ENCODE results near the gene AGMAT. TPM values are rescaled to one million over a fixed set of nuclear protein-coding genes. Genes with fewer than 3 reads are reported as not detected.

Gene AGMAT
- total and polyA plus RNA-seq, 9 of the 15 experiments (the other 6 are each of a cell fraction or from before 2014, with no cell fraction given) = not detected

DNA sequence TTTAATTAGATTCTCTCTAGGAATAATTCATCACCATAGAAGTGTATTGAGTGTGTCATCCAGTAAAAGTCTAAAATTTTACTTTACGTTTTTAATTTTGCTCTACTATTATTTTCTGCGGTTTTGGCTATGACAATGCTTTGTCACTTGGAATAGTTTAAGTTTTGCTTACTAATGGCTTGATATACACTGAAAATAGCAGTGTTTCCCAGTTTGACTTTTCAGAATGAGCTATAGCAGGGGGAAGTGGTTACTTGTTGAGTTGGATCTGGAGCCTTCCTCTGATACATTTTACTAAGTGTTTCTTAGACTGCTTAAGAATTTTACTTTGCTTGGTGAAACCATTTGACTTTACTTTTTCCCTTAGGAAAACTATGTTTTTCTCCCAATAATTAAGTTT is 53.2 kb downstream of the AGMAT start:
- CTCF ChIA-PET (ENCODE audit: low intra/inter-chr PET ratio) = no interaction called here
- TF ChIP-seq NFE2 (IDR thresholded peaks at IDR 0.05; ENCODE audit: low read depth) (no peak), ZNF41 (CRISPR knock-in tag; conservative IDR thresholded peaks at IDR 0.05) (no peak), ZKSCAN1 (IDR thresholded peaks at IDR 0.05; ENCODE audit: low read depth, low read length) (no peak), HDAC1 (IDR thresholded peaks at IDR 0.05) (no peak), POLR2AphosphoS5 (IDR thresholded peaks at IDR 0.05; ENCODE audit: control insufficient read depth, insufficient read depth, low read depth, low read length) (no peak), SNRNP70 (optimal IDR thresholded peaks at IDR 0.05; ENCODE audit: low read depth, low read length) (no peak), HNRNPH1 (optimal IDR thresholded peaks at IDR 0.05; ENCODE audit: low read depth, low read length) (no peak), ZNF217 (CRISPR knock-in tag; IDR thresholded peaks at IDR 0.05) (no peak), NFIX (CRISPR knock-in tag; IDR thresholded peaks at IDR 0.05; ENCODE audit: low read depth) (no peak), ZC3H4 (CRISPR knock-in tag; IDR thresholded peaks at IDR 0.05; ENCODE audit: borderline replicate concordance) (no peak)
- TF ChIP-seq, protein P1, sequence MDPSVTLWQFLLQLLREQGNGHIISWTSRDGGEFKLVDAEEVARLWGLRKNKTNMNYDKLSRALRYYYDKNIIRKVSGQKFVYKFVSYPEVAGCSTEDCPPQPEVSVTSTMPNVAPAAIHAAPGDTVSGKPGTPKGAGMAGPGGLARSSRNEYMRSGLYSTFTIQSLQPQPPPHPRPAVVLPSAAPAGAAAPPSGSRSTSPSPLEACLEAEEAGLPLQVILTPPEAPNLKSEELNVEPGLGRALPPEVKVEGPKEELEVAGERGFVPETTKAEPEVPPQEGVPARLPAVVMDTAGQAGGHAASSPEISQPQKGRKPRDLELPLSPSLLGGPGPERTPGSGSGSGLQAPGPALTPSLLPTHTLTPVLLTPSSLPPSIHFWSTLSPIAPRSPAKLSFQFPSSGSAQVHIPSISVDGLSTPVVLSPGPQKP (CRISPR knock-in tag; IDR thresholded peaks at IDR 0.05) = no peak
- TF ChIP-seq, protein P2, sequence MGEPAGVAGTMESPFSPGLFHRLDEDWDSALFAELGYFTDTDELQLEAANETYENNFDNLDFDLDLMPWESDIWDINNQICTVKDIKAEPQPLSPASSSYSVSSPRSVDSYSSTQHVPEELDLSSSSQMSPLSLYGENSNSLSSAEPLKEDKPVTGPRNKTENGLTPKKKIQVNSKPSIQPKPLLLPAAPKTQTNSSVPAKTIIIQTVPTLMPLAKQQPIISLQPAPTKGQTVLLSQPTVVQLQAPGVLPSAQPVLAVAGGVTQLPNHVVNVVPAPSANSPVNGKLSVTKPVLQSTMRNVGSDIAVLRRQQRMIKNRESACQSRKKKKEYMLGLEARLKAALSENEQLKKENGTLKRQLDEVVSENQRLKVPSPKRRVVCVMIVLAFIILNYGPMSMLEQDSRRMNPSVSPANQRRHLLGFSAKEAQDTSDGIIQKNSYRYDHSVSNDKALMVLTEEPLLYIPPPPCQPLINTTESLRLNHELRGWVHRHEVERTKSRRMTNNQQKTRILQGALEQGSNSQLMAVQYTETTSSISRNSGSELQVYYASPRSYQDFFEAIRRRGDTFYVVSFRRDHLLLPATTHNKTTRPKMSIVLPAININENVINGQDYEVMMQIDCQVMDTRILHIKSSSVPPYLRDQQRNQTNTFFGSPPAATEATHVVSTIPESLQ (CRISPR knock-in tag; IDR thresholded peaks at IDR 0.05) = no peak
- Histone ChIP-seq H3K9ac (ENCODE audit: insufficient read depth in 1 of 2, low read depth in 2 of 2, low read length in 2 of 2) (no peak overlapping the region), H3K4me3 (no peak overlapping the region), H3K27ac (ENCODE audit: extremely low read depth, low read depth, low read length) (no peak overlapping the region; the same call in 2 of the 3 replicates), H3K36me3 (ENCODE audit: control insufficient read depth, insufficient read depth, low read length) (peaks cover 59% of the 10 kb centered on the region), H3K9me3 (replicated peaks; ENCODE audit: control insufficient read depth, insufficient read depth, low read depth, low read length) (no peaks in the 10 kb centered on the region), H3K4me2 (ENCODE audit: insufficient read depth, low read length) (no peak overlapping the region), H3K9me1 (ENCODE audit: control insufficient read depth, insufficient read depth, low read length) (no peaks in the 10 kb centered on the region), H4K20me1 (replicated peaks; ENCODE audit: control insufficient read depth, insufficient read depth, low read length) (no peaks in the 10 kb centered on the region), H3K4me1 (replicated peaks in 1 of 2; ENCODE audit: control insufficient read depth in 2 of 2, insufficient read depth in 2 of 2, low read length in 2 of 2) (peaks cover 0 to 7% of the 10 kb centered on the region in 2 experiments; a peak in 2 of 5 replicates), H2AFZ (ENCODE audit: low read depth, low read length) (no peak overlapping the region), H3K27me3 (ENCODE audit: control insufficient read depth in 2 of 2, insufficient read depth in 2 of 2, low read length in 2 of 2) (no peaks in the 10 kb centered on the region), H3K79me2 (ENCODE audit: control insufficient read depth, insufficient read depth, low read length) (peaks cover 38% of the 10 kb centered on the region)
- in situ Hi-C loops (cut with MboI) = no loop called here
- no peak for ATAC-seq
- no peak for FAIRE-seq
- BruUV-seq (replicated peaks) = no TSS peak
- no peak for DNase-seq (ENCODE audit: extremely low read depth in 1 of 4, low spot score in 3 of 4)
- intact Hi-C loops (cut with micrococcal nuclease) = no loop called here
- WGBS (ENCODE audit: insufficient coverage, low coverage, missing lambda C conversion rate) = 76% methylated on average over 2 of the region's 2 CpGs
- POLR2A ChIA-PET = interaction anchor here (0.6 kb wide), 1 partner anchor 12 kb away, joined by 3 read pairs; no protein-coding TSS in a partner anchor

All from K562 (cell line).